ENCODE results near the gene PRCP.
"Not testable (repeated sequence)": the region's sequence is repeated elsewhere in the genome, so short reads cannot be mapped to it uniquely, and the experiment has no call there.

Gene PRCP

DNA sequence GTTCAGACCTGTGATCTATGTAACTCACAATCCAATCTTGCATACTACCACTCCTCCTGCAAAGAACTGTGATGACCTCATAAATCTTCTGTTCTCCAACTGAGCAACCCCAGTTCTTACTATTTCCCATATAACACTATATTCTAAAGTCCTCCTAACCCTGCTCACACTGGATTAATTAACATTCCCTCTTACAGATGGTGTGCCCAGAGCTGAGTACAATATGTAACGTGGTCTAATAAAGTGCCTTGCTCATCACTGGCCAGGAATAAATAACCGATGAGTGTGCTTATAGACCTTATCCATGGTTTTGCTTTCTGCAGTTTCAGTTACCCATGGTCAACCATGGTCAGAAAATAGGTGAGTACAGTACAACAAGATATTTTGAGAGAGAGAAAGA, 28.6 kb downstream of the PRCP start:
- no peak for DNase-seq (ENCODE audit: low read depth)

DNA sequence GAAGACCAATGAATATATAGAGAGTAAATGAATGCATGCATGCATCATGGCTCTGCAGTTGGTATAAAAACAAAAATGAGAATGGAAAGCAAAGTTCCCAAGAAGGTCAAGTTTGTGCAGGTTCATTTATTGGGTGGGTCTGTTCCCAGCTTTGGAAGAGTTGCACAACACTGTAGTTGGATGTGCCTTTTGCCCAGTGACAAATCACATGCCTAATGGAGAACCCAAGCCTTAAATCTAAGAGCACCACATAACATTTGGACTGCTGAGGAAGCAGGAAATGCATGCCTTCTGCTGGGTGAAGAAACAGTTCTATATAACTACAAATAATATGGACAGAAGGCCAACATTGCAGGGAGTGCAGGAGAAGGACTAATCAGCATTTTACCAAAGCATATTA, 30.6 kb downstream of the PRCP start:
- DNase-seq (ENCODE audit: low read depth) = no peak

DNA sequence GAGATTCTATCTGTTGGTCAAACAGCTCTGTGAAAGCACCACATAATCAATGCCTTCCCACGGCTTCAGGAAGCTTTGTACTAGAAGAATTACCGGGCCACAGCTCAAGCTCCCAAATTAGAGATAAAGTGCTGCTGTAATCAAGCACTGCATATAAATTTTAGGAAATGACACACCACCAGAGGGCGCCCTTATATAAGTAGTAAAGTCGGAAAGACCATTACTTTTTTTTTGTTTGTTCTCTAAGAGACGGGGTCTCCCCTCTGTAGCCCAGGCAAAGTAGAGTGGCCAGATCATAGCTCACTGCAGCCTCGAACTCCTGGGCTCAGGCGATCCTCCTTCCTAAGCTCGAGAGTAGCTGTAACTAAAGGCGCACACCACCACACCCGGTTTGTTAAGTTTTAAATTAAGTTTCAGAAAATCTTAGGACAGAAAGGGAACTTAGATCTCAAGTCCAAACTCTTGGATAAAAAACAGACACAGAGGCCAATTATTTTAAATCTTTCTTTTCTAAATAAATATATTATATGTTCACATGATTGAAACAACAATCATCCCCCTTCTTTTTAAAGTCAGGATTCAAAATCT, 32.6 kb downstream of the PRCP start:
- peak; percentile 29 for DNase-seq (ENCODE audit: low read depth)

DNA sequence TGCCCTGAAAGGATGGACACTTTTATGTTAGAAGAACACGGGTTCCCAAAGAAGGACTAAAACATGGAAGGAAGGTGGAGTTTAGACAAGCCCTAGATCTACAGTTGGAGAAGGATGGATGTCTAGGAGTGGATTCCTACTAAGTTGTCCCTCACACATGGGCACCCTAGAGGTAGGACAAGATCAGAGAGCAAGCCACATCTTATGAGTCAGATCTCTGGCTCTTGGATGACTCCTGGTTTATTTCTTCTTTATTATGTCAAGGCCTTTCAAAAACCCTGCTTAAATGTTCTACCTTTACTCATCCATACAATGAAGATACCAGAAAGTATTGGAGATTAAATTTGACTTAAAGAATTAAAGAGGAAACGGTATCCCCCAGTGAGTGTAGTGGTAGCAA, 34.4 kb downstream of the PRCP start:
- no peak for DNase-seq (ENCODE audit: low read depth)

DNA sequence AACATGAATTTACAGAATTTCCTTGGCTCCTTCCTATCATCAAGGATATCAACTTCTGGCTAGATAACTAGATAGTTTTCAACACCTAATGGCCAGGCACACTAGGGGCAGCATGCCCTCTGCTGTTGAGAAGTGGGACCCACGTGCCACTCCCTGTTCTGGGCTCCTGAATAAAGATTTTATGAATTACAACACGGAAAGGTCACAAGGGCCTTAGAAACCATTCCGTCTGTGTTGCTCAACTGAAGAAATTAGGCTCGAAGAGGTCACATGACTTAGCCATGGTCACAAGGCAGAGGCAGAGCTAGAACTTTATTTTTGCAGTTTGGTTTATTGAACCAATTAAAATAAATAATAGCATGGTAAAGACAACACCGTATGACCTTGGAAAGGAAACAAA, 36.0 kb downstream of the PRCP start:
- DNase-seq (ENCODE audit: low read depth) = no peak

DNA sequence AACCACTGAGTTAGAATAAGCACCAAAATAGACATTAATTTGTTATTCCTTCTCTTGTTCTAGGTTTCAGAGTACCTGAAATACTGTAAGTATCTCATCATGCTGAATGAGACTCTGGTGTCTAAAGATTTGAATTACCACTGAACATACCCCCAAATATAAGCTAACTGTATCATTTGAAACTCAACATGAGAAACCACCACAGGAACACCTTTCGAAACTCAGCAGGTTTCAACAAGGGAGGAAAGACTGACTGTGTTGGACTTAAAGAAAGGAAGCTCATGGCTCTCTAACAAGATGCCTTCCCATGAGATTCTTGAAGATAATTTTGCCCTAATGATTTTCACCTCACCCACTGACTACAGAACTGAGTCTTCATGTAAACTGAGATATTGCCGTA, 37.0 kb downstream of the PRCP start:
- DNase-seq (ENCODE audit: low read depth) = no peak

DNA sequence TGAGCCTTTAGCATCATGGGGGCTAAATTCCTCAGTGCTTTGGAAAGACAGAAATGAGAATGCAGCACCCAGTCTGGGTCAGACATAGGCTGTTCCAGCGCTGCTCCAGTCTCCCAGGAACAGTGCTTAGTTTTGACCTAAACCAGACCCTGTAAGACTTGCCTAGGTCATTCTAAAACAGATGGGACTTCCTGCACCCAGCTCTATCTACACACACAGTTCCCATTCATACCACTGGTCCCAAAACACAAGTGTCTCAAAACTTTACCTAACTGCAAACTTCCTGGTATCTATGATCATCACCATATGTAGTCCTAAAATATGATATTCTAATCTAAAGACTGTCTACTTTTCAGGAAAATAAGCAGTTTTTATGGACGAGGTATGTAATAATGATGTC, 37.9 kb downstream of the PRCP start:
- DNase-seq (ENCODE audit: low read depth) = no peak

DNA sequence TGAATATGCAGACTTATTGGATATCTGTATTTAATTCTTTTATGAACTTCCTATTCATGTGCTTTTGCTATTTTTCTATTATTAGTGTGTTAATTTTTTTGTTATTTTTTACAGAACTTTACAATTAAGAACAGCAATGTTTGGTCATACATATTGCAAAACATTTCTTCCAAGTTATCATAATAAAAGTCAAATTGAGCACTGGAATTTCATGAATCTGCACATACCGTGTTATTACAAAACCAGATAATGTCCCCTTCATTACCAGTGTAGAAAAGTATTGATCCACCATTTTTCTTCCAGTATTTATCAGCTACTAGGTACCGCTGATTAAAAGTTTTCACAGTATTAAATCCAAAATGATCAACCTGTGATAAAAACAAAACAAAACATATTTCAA, 40.5 kb downstream of the PRCP start:
- no peak for DNase-seq (ENCODE audit: low read depth)

DNA sequence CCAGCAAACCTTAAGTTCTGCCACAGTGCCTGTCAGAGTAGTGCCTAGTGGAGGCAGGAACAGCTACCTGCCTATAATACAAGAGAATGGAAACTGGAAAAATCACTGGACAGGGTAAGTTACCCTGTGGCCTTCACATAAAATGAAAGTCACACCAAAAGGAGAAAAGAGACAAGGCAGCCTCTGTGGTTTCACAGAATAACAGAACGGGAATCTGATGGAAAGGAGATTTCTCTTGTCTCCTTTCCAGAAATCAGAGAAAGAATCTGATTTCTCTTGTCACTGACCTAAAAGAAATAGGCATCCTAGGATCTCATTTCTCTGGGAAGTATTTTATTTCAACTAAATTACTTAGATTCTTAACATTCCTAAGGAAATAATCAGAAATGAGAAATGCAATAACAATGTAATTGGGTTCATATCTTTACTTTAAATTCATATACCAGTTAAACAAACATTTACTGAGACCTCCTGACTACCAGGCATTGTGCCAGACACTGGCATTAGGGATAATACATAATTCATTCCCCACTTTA, 41.6 kb downstream of the PRCP start:
- no peak for DNase-seq (ENCODE audit: low read depth)

DNA sequence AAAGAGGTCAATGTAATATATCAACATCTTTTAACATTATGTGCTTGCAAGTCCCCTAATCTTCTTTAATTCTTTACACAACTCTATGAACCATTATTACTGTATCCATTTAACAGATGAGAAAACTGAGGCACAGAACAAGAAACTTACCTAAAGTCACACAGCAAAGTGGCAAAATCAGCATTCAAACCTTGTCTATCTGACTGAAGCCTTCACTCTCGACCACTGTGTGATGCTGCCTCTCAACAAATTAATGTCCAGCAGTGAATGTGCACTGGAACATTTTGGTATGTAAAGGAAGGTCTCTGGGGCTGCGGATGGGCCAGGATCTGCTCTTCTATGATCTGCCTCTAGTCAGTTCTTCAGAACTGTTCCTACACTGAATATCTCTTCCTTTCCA, 42.1 kb downstream of the PRCP start:
- no peak for DNase-seq (ENCODE audit: low read depth)

DNA sequence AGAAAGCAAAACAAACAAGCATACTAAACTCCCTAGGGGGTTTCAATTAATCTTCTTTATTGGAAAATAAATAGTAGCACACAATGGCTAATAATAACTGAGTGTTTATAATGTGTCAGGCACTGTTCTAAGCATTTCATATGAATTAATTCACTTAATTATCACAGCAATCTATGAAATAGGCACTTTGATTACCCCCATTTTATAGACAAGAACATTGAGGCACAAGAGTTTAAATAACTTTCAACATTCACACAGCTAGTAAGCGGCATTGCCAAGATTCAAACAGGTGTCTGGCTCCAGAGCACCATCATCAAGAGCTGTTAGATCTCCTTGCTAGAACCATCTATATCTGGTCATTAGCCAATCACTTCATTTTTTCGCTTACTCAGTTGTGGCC, 43.1 kb downstream of the PRCP start:
- DNase-seq (ENCODE audit: low read depth) = no peak

DNA sequence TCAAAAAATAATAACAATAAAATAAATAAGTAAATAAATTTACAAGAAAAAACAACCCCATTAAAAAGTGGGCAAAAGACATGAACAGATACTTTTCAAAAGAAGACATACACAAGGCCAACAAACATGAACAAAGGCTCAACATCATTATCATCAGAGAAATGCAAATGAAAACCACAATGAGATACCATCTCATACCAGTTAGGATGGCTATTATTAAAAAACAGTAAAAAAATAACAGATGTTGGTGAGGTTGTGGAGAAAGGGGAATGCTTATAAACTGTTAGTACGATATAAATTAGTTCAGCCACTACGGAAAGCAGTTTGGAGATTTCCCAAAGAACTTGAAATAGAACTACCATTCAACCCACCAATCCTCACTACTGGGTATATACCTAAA, 44.6 kb downstream of the PRCP start:
- no peak for DNase-seq (ENCODE audit: low read depth)

DNA sequence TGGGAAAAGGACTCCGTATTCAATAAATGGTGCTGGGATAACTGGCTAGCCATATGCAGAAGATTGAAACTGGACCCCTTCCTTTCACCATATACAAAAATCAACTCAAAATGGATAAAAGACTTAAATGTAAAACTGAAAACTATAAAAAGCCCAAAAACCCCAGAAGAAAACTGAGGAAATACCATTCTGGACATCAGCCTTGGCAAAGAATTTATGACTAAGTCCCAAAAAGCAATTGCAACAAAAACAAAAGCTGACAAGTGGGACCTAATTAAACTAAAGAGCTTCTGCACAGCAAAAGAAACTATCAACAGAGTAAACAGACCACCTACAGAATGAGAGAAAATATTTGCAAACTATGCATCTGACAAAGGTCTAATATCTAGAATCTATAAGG, 45.3 kb downstream of the PRCP start:
- not testable (repeated sequence) for DNase-seq (ENCODE audit: low read depth)

DNA sequence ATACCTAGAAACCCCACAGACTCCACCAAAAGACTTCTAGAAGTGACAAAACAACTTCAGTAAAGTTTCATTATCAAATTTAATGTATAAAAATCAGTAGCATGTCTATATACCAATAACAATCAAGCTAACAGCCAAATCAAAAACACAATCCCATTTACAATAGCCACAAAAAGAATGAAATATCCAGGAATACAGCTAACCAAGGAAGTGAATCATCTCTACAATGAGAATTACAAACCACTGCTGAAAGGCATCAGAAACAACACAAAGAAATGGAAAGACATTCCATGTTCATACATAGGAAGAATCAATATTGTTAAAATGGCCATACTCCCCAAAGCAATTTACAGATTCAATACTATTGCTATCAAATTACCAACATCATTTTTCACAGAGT, 46.0 kb downstream of the PRCP start:
- DNase-seq (ENCODE audit: low read depth) = no peak

DNA sequence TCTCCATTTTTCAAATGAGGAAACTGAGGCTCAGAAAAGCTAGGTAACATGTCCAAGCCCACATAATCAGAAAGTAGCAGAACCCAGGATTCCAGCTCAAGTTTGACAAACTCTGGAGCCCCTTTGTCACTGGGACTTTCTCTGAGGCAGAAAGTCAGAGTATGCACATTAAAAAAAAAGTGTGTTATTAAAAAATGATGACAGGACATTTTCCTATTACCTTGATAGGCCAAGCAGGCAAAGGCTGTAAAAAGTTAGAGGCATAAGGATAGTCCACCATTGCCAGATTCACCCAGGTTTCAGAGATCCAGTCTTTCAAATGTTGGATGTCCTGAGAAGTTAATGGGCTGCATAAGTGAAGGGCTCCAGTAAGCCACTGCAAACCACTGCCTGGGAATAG, 51.4 kb downstream of the PRCP start:
- DNase-seq (ENCODE audit: low read depth) = no peak

DNA sequence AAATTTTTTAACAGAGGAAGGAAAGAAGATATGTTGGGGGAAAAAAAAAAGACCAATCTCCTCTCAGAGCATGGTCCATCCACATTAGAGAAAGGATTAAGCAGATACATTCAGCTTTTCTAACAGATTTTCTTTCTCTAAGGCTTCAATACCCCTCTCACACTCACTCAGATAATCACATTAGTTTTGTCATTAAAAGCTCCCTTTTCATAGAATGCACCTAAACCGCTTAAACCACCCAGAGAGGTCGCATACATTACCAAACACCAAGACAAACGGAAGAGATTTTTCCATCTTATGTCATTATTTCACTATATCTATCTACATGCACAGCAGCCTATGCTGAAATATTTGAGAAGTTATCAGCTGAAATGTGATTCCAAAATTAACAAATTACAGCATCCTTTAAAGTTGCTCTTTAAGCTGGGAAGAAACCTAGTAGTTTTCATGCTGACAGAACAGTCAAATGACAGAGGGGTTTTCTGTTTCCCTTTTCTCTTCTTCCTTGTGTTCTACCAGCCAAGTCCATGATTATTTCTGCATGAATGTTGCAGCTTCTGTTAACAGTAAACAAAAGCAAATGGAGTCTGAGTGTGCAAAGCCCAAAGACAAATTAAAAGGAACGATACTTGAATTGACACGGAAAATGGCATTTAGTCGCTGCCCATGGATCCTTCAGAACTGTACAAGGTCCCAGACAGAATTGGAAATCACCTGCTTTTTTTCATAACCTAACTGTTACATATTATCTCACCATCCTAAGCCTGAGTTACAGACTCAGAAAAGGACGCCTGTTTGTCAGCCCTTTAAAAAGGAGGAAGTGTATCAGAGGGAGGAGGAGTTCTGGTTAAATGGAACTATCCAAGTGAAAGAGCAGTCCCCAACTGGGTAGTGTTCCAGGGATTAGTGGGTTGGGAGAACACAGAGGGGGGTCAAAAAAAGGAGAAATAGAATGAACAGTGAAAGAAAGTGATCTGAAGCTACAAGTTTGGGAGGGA, 54.6 kb downstream of the PRCP start:
- no peak for DNase-seq (ENCODE audit: low read depth)

DNA sequence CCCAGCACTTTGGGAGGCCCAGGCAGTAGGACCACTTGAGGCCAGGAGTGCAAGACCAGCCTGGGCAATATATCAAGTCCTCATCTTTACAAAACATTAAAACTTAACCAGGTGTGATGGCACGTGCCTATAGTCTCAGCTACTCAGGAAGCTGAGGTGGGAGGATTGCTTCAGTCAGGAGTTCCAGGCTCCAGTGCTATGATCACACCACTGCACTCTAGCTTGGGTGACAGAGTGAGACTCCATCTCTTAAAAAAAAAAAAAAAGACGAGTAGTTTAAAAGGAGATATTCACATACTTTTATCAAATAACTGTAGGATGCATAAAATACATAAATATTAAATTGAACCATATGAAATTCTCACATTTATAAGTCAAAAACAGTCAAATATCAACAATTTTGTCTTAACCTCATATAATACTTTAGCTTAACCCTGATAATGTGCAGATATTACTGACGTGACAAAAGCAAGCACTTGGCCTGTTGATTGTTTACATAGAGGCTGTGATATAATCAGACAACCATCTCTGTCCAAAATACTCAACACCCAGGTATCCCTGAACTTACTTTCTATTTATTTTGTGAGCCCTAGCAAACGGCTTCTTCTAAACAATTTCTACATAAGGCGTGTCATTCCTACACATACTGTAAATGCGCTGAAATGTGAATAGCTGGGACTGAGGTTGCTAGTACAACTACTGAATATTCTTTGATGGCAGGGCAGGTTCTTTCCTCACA, 57.0 kb downstream of the PRCP start:
- DNase-seq (ENCODE audit: low read depth) = no peak

DNA sequence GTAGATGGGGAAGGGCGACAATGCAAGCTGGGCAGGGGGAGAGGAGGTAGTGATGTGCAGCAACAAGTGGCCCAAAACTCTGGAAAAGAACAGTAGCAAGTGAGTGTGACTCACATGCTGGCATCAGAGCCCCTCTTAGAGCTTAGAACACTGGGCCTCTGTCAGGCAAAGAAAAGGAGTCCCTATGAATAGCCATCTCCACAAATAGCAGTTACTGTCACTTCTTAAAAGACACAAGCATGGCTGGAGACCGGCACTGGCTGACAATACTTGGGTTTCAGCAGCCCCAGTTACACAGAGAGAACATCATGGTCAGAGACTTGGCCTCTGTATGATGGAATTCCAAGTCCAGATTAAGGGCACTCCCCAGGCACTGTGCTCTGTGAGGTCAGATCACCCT, 58.2 kb downstream of the PRCP start:
- DNase-seq (ENCODE audit: low read depth) = no peak

DNA sequence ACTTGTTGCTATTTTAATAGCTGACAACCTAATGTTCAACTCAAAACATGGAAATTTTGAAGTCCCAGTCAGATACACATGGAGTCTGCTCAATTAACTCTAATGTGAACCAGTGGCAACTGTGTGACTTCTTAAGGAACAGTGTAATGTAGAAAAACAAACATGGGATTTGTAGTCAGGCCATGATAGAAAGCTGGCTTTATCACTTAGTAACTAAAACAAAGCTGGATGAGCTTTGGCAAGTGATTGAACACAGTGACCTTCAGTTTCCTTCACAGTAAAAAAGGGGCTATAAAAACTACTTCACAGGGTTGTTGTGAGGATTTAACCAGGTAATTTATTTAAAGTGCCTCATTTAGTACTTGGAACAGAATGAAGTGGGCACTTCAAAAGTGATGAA, 62.6 kb downstream of the PRCP start:
- DNase-seq (ENCODE audit: low read depth) = no peak

DNA sequence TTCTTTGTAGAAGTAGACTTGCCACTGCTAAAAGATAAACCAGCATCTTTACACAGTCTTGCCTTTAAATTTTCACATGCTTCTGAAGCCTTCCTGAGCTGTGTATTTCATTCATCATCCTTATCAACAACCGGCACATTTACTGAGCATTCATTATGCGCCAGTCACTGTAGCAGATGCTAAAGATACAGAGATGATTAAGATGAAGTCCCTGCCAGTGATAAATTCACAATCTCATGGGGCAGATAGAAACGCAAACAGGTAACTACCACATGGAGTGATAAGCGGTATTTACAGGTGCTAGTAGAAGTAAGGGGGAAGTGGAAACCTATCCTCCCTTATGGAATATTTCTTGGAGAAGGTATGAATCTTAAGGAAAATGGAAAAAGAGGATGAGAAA, 67.2 kb downstream of the PRCP start:
- no peak for DNase-seq (ENCODE audit: low read depth)

DNA sequence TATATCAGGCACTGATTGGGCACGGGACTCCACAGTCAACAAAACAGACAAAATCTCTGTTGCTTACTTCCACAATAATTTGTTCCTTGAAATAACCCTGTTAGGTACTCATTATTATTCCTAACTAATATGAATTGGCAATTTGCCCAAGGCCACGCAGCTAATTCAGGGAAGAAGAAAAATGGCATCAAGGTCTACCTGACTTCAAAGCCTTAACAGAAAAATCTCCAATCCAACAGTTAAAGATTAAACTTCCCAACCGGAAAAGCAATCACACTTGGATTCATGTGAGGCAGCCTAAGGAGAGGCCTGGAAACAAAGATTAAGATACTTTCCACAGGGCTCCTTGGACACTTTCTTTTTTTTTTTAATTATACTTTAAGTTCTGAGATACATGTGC, 68.9 kb downstream of the PRCP start:
- no peak for DNase-seq (ENCODE audit: low read depth)

DNA sequence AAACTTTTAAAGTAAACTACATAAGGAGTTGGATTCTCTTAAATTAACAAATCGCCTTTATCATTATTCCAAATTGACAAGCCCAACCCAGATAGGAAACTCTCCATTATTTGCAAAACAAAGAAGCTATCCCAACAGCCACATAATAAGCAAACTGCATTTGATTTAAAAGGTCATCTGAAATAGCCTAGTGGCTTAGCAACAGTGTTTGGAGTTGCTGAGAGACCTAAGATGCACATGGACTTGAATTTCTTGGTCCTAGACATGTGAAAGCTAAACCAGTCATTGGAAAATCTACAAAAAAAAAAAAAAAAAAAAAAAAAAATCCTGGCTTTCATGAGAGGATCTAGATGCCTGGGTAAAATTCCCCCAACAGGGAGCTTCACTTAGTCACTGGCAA, 69.5 kb downstream of the PRCP start:
- DNase-seq (ENCODE audit: low read depth) = no peak

DNA sequence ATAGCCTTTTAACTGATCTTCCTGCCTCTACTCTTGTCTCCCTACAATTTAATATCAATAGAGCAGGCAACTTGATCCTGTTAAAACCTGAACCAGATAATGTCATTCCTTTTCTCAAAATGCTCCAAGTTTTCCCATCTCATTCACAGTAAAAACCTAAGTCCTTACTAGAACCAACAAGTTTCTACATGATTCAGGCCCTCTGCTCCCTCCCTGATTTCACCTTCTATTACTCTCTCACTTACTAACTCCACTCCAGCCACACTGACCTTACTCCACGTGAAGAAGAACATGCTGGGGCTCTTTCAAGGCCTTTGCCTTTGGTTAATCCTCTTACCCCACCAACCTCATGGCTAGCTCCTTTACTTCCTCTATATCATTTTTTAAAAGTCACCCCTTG, 71.1 kb downstream of the PRCP start:
- DNase-seq (ENCODE audit: low read depth) = no peak
